CD4-positive, alpha-beta T cell treated with Interleukin-21 for 1 hour (primary cell): ENCODE measurements around the gene TTC7B.

Experiments used
- DNase-seq: peaks from one replicate; pipeline ENCODE4 v3.0.0-alpha.2; 2020

Gene TTC7B

DNA sequence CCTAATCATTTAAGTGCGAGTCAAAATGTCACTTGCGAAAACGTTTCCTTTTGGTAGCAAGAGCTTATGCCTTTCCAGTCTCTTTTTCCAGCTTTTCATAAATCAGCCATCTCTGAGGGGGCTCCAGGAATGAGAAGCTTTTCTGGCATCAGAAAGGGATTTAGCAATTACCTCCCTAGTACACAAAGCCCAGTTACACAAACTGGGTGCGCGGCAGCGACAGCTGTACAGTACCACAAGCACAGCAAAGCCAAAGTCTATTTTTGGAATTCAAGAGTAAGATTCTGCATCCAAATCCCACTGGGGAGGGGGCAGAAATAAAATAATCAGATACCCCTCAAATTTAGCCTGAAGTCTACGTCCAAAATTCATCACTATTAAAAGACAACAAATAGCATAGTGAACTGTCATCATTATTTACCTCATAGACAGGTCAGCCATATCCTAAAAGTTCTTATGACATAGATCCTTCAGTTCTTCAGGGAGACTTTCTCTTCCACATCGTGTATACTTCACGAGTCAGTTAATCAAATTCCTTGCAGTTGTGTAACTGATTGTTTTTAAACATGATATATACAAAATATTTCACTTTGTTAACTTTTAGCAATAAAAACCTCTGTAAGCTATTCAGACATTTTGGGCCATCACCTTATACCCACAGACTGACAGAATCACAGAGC, 150.8 kb downstream of the TTC7B start:
- DNase-seq = no peak

DNA sequence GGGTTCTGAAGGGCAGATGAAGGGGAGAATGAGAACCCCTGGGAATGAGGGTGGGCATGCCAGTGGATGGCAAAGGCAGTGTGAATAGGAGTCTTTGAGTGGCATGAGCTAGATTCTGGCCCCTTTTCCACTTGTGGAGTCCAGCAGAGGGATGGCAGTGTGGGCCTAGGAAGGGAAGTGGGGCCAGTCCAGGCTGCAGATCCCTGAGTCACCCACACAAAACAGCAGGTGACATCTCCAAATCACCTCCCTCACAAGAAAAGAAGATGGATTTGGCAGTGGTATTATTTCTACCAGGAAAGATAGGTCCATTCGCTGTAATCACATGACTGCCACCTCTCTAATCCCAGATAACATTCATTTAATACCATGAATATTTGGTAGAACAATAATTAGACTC, 151.3 kb downstream of the TTC7B start:
- DNase-seq = no peak

DNA sequence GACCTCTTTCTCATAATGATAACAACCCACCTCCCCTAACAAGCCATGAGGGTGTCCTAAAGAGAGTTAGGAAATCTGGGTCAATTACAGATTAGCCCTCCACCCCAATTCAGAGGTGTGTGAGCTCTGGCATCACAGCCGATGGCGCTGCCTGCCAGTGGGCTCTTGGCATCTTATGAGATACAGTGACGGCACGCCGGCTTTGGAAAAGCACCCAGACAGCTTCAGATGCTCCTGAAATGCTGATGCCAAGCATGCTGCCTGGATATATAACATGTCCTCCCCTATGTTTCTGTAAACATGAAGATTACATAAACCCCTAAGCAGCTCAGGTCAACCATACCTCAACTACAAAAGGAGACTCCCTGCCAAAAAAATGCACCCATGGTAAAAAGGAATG, 152.6 kb downstream of the TTC7B start:
- DNase-seq = no peak

GRCh38 chr14:90663140-90663539, 153.1 kb downstream of the TTC7B start:
- no peak for DNase-seq

DNA sequence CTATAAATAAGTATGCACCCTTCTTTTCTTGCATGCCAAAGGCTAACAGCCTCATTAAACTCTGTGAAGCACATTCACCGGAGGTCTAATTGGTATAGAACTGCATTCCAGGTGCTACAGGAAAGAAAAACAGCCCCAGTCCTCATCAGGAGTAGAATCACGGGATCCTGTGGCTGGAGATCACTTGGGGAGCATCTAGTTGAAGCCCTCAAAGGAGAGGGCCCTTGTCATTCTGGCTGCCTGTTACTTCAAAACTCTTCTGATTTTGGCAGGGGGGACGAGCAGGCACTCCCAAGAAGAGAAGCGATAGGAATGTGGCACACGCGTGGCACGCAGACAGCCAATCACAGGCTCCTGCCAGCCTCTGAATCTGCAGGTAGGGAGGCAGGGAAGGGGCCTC, 154.4 kb downstream of the TTC7B start:
- no peak for DNase-seq

DNA sequence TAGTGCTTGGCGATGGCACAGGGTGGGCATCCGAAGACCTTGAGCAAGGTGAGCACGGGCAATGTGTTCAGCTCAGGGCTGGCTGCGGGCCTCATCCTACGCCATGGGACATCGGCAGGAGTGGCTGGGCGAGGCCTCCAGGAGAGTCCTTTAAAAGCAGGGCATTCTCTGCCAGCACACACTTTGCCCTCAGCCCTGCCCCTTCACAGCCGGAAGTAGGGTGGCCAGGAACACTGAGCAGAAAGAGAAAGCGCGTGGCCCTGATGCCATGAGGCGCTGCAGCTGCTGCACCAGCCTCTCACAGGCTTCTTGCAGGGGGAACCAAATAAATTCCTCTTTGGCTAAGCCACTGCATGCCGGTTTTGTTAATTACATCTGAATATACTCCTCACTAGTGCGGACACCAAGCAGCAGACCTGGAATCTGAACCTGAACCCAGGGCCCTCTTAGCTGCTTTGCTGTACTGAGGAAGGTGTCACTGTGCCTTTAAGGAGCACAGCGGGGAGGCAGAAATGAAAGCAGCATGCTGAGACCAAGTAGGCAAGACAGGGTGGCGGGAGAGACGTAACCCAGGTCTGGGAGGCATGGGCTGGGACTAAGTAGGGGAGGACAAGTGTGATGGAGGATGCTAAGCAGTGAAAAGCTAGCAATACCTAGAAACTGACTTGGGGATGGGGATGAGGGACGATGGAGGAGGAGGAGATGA, 155.2 kb downstream of the TTC7B start:
- no peak for DNase-seq

GRCh38 chr14:90659156-90659555, 157.1 kb downstream of the TTC7B start:
- no peak for DNase-seq

DNA sequence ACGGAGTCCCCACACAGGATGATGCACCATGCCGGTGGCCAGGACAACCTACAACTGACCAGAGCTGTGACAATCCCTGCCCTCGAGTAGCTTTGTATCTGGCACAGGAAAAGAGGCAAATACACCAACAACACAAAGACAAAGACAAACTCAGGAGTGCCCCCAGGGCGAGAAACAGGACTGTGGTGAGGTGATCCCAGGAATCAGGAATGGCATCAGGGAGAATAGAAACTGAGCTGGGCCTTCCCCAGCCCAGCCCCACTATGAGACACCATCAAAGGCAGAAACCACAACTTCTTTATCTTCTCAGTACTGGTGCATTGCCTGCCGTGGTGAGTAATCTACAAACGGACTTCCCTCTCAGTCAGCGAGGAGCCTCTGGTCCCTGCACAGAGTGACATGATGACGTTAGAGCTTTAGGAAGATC, 157.7 kb downstream of the TTC7B start:
- DNase-seq = peak; percentile 14

DNA sequence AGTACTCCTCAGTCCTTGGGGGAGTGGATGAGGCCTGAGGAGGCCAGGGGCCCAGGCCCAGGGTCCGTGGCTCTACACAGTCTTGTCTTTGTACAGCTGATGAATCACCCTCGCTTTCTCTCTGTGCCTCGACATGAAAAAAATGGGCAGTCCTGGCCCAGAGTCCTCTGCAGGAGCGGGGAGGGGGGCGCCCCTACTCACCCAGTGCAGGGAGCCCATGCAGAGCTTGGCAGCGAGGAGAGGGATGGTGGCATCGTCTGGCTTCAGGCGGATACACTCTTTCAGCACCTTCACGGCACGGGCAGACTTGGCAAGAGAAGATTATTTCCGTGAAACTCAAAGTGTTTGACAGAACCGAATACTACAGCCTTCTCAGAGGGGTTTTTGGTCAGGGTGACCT, 159.3 kb downstream of the TTC7B start:
- no peak for DNase-seq

GRCh38 chr14:90655829-90656228, 160.4 kb downstream of the TTC7B start:
- DNase-seq = no peak

DNA sequence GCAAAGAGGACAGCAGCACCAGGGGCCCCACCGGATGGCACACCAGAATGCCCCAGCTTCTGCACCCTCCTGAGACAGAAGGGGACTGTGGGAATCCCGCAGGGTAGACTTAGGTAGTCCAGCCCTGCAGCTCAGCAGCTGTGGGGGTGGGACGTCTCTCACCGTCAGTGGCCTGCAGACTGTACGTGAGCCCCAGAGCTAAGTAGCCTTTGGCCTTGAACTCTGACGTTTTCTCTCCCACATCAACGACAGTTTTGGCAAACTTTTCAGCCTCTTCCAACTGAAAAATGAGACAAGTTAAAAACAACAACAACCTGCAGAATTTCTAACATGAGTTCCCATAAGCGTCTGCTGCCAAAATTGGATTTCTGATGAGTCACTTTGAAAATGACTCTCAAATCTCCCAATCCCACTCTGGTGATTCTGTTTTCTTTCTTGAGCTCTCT, 161.4 kb downstream of the TTC7B start:
- DNase-seq = no peak

DNA sequence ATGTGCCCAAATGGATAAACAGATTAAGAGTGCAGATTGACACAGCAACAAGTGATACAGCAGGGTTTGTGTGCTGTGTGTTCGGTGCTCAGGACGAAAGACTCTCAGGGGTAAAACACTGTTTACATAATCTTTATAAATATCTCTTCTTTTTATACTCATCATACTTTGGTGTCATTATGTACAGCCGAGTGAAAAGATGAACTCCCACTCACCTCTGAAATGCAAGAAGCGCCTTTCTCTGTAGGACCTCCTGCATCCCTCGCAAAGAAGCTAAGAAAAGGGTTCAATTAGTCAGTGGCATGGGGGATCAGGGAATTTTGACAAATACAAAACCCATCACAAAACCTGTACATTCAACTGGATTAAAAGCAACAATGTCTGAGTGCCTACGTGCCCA, 163.6 kb downstream of the TTC7B start:
- DNase-seq = no peak

DNA sequence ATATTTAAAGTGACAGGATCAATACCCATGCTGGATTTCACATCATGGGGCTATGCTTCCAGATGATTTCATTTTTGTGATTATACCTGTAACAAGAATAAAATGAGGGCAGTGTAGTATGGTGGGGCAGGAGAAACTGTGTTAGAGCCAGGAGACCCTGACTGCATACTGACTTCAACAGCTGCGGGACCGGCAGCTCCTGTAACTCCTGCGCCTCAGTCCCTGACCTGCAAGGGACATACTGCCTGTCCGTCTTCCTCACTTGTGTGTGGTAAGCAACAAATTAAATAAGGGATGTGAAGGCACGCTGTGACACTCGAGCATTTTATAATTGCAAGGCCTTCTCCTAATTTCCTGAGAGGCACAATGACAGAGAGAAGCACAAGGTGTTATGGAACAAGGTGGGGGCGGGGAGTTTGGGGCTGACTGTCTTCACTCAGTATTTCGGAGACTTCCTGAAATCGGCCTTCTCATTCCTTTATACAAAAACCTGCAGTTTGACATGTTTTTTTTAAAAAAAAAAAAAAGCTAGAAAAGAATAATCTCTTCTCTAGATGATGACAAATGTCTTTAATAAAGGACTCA, 164.2 kb downstream of the TTC7B start:
- DNase-seq = no peak

DNA sequence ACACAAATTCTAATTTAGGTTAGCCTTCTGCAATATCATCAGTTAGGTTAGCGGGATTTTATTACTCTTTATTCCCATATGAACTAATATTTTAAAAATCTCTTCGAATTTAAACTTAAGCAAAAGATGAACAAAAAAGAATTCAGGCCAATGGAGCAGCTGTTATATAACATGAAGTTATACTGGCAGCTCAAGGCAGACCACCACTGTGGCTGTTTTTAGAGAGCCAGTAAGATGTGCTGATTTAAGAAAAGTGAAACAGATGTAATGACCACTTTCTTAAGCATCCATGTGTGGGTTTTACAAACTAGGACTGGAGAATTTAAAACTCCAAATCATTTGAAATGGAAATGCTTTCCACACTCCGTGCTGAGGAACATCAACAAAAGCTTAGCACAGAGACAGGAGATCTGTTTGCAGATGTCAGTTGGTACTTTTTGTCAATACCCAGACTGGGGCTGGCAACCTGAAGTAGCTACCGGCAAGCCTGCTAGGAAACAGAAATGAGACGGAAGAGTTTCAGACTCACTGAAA, 164.9 kb downstream of the TTC7B start:
- DNase-seq = no peak

DNA sequence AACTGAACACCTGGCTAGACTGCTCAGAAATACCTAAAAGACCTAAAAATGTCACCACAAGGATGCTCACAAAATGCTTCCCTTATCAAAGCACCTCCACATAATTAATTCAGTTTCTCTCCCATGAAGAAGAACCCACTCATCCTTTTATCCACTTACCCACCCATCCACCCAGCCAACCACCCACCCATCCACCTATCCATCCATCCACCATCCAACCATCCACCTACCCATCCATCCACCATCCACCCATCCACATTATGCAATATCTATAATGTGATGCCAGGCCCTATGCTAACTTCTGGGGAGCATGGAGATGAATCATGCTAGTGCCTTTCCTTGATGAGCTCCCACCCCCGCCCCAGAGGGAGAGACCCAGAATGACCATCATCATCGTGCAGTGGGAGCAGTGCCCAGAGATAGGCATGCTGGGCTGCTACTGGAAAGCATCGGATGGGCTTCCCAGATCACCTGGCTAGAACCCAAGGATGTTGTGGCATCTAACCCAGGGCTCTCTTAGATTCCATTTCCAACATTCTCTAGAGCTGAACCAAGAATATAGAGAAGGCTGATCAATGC, 166.6 kb downstream of the TTC7B start:
- DNase-seq = no peak

GRCh38 chr14:90649083-90649482, 167.1 kb downstream of the TTC7B start:
- DNase-seq = no peak

- DNase-seq = no peak
Measured at GRCh38 chr14:90648421-90648820, 167.8 kb downstream of the TTC7B start.

- no peak for DNase-seq
Measured at GRCh38 chr14:90647473-90648005, 168.7 kb downstream of the TTC7B start.

DNA sequence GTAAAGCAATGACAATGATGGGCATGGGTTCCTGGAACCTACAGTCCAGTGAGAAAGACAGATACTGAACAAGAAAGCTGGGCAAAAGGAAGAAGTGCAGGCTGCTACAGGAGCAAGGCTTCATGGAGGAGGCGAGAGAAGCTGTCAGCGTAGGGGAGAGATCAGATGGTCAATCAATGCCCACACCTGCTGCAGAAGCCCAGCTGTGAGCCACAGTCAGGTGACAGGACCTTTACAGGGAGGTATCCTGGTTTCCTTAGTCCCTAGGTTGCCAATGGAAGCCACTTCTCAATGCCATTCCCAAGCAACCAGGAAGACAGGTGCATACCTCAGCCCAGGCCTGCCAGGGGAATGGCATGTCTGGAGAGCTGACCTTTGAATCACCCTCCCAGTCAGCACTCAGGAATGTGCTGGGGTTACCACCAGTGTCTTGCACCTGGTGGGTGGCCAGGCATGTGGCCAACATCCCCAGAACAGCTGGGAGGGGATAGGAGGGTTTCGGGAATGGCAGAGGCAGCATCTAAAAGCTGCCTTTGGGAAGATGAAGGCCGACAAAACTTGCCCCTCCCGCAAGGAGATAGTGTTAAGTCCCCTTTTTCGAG, 170.3 kb downstream of the TTC7B start:
- DNase-seq = no peak

GRCh38 chr14:90644882-90645281, 171.3 kb downstream of the TTC7B start:
- no peak for DNase-seq

GRCh38 chr14:90643982-90644670, 172.1 kb downstream of the TTC7B start:
- no peak for DNase-seq

GRCh38 chr14:90642244-90642717, 173.9 kb downstream of the TTC7B start:
- DNase-seq = no peak
